LNCaP clone FGC (cell line): ENCODE measurements around the gene CASZ1.

Experiments
- DNase-seq: peaks from one replicate; pipeline ENCODE4 v3.0.0-alpha.2; 2011; ENCODE audit warnings: low read depth
- H3K4me3 ChIP-seq: 2 replicates; pipeline ENCODE4 v1.5.1; 2011; ENCODE audit warnings: mild to moderate bottlenecking, low read depth, low read length, control low read depth
- TF ChIP-seq, protein P1 (sequence below): IDR thresholded peaks from 2 replicates; pipeline ENCODE4 v1.5.1; 2012; ENCODE audit warnings: mild to moderate bottlenecking; ENCODE audit not compliant: control insufficient read depth, insufficient read depth; ENCODE audit errors: extremely low read depth

Gene CASZ1

GRCh38 chr1:10706376-10706913 is 90.0 kb downstream of the CASZ1 start:
- no peak overlapping the region for H3K4me3 ChIP-seq
- no peak for DNase-seq
- TF ChIP-seq, protein P1, sequence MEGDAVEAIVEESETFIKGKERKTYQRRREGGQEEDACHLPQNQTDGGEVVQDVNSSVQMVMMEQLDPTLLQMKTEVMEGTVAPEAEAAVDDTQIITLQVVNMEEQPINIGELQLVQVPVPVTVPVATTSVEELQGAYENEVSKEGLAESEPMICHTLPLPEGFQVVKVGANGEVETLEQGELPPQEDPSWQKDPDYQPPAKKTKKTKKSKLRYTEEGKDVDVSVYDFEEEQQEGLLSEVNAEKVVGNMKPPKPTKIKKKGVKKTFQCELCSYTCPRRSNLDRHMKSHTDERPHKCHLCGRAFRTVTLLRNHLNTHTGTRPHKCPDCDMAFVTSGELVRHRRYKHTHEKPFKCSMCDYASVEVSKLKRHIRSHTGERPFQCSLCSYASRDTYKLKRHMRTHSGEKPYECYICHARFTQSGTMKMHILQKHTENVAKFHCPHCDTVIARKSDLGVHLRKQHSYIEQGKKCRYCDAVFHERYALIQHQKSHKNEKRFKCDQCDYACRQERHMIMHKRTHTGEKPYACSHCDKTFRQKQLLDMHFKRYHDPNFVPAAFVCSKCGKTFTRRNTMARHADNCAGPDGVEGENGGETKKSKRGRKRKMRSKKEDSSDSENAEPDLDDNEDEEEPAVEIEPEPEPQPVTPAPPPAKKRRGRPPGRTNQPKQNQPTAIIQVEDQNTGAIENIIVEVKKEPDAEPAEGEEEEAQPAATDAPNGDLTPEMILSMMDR: no peak

DNA sequence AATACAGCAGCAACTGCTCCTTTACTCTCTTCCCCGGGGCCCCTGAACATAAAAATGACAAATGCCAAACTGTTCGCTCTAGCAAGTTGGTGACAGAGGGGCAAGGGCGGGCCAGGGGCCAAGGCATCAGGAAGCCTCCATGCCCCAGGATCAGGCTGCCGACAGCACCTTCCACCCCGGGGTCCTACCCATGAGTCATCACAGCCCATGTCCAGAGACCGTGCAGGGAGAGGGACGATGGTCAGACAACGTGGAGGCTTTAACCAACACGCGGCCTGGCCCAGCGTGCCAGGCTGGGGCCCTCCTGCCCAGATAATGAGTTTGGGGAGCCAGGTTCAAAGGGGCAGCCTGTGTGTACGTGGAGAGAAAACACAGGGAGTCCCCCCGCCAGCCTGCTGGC is 90.5 kb downstream of the CASZ1 start:
- TF ChIP-seq, protein P1: no peak
- H3K4me3 ChIP-seq: no peak overlapping the region
- DNase-seq: no peak

DNA sequence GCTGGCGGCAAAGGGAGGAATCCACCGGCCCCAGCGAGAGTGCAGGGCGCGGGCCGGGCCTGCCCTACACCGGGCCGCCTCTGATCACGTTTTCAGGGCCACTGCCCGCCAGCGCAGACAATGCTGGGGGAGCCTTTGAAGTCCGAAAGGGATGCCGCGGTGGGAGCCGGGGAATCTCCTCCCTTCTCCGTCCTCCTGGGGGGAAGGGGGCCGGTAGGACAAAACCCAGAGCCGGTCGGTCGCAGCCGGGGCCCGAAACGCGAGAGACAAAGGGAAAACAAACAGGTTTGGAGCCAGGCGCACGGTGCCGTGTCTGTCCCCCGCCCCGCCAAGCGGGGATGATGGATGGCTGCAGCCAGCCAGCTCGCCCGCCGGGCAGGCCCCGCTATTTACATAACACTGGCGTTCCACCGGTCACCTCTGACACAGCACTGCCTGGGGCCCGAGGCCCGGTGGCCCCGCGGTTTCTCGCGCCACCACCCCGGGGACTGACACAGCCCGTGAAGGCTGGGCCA is 92.0 kb downstream of the CASZ1 start:
- no peak for DNase-seq
- H3K4me3 ChIP-seq: no peak overlapping the region

DNA sequence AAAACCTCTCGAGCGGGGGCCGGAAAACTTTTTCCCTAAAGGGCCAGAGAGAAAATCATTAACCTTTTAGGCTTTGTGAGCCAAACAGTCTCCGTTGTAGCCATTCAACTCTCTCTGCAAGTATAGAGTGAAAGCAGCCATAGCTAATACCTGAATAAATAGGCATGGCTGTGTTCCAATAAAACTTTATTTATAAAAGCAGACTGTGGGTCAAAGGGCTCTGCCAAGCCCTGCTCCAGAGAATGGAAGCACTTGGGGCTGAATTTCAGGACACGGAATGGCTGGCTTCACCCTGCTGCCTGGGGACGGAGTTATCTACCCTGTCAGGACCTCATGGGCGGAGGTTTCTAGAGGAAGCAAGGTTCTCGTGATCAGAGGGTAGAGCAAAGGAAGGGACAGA is 92.7 kb downstream of the CASZ1 start:
- TF ChIP-seq, protein P1: no peak
- no peak for DNase-seq
- H3K4me3 ChIP-seq: no peak overlapping the region

More for the DNA sequence above, 92.0 kb downstream of the CASZ1 start:
- TF ChIP-seq, protein P1: no peak

- DNase-seq: no peak
- no peak overlapping the region for H3K4me3 ChIP-seq
- TF ChIP-seq, protein P1: no peak
These were observed 95.3 kb downstream of the CASZ1 start for GRCh38 chr1:10701145-10701544.

GRCh38 chr1:10699470-10699835 is 97.0 kb downstream of the CASZ1 start:
- no peak for DNase-seq
- H3K4me3 ChIP-seq: peak overlapping the region; percentile 43
- TF ChIP-seq, protein P1: no peak

DNA sequence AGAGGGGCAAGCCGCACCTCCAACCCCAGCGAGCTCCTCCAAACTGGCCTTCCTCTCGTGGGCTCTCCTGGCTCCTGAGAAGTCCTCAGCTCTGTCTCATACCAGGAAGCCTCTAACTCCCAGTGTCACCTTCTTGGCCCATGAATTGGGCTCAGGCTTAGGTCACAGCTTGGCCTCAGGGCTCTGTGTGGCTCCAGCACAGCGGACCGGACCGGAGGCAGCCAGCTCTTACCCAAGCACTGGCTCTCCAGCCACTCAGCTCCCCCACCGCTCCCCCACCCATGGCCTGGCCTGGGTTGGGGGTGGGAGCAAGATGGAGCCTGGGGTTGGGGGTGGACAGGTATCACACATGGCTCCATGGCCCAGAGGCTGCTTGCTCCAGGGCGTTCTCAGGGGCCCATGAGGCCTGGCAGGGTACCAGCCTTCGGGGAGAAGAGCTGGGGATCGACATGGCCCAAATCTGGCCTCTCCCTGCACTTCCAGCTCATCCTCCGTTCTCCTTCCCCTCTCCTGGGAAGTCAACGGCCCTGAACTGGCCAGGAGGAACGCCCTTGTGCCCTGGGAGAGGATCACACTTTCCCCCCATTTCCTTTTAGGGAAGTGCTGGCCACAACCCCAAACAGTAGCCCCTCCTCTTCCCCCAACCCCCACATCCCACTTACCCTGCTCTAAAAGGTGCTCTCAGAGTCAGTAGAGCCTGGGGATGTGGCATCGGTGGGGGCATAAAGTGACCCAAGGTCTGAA is 97.5 kb downstream of the CASZ1 start:
- TF ChIP-seq, protein P1: no peak
- DNase-seq: no peak
- peak overlapping the region; percentile 43 for H3K4me3 ChIP-seq
